Breast epithelium (tissue), 4 donors: Measurements from ENCODE around the gene DUSP7. TPM values are rescaled to one million over a fixed set of nuclear protein-coding genes. Genes with fewer than 3 reads are reported as not detected.

Experiments used
- DNase-seq, 2 donors: peaks; one replicate each; pipeline ENCODE4 v3.0.0-alpha.2; 2019; ENCODE audit warnings: low spot score in 2 of 2
- H3K27ac ChIP-seq, 2 donors: fragments of 200-600 bp; sonication (generic) in 1 of 2; one replicate each; pipeline ENCODE4 v1.5.1; 2016 to 2019; ENCODE audit warnings: mild to moderate bottlenecking in 1 of 2
- H3K27me3 ChIP-seq, 2 donors: fragments of 200-600 bp; sonication (generic) in 1 of 2; one replicate each; pipeline versions ENCODE4 v1.5.1 to v1.6.0; 2017 to 2019; ENCODE audit warnings: control low read depth in 1 of 2, mild to moderate bottlenecking in 1 of 2
- H3K36me3 ChIP-seq: fragments of 200-600 bp; one replicate; pipeline ENCODE4 v1.5.1; 2019
- H3K4me1 ChIP-seq, 2 donors: fragments of 200-600 bp; sonication (generic); one replicate each; pipeline ENCODE4 v1.5.1; 2016 to 2019; ENCODE audit warnings: control low read depth in 1 of 2
- H3K4me3 ChIP-seq, 3 donors: fragments of 200-600 bp; sonication (generic); 1 replicate in 2 of 3; 2 replicates in 1 of 3; pipeline ENCODE4 v1.5.1; 2016 to 2019; ENCODE audit warnings: mild to moderate bottlenecking in 3 of 3, moderate library complexity in 2 of 3
- H3K9me3 ChIP-seq, 2 donors: fragments of 200-600 bp; sonication (generic) in 1 of 2; one replicate each; pipeline ENCODE4 v1.5.1; 2016 to 2019; ENCODE audit warnings: control low read depth in 1 of 2
- CTCF ChIP-seq, 3 donors: fragments of 450-650 bp; IDR thresholded peaks; one replicate each; pipeline ENCODE4 v1.5.1; 2016 to 2017; ENCODE audit warnings: antibody characterized with exemption in 3 of 3, mild to moderate bottlenecking in 3 of 3, moderate library complexity in 3 of 3
- POLR2A ChIP-seq: fragments of 450-650 bp; IDR thresholded peaks from one replicate; pipeline ENCODE4 v1.6.1; 2016; ENCODE audit warnings: antibody characterized with exemption, mild to moderate bottlenecking, moderate library complexity
- POLR2AphosphoS5 ChIP-seq, 3 donors: sonication (generic); formaldehyde crosslinking; IDR thresholded peaks; one replicate each; pipeline ENCODE4 v1.6.1; 2017; ENCODE audit warnings: antibody characterized with exemption in 3 of 3
- intact Hi-C: fragments of 100-400 bp; cut with DNase I; formaldehyde crosslinking; loops from one replicate; pipeline ENCODE4 v1.15.1; 2023; ENCODE audit warnings: low total_unique reads
- total RNA-seq, 3 donors: library from RNA; depleted of rRNA; stranded (reverse); fragments of >200 nt; gene quantifications; one replicate each; pipeline ENCODE4 v1.1.0, GENCODE V29; 2016

The DUSP7 gene
- total RNA-seq, 3 donors from 2014 or later = 7.0 to 11.1 (median 8.6) TPM

- Histone ChIP-seq H3K9me3 (no peaks in the 10 kb centered on the region), H3K27ac (no peak overlapping the region), H3K4me1 (peaks cover 7 to 12% of the 10 kb centered on the region in 2 donors), H3K36me3 (no peaks in the 10 kb centered on the region), H3K4me3 (no peak overlapping the region), H3K27me3 (no peaks in the 10 kb centered on the region)
- intact Hi-C loops = loop anchor here (5.0 to 10.0 kb wide), 2 partner anchors 51 to 138 kb away; partner anchors contain the start of gene DUSP7
- TF ChIP-seq POLR2A (no peak), POLR2AphosphoS5 (IDR thresholded peaks at IDR 0.05) (no peak), CTCF (IDR thresholded peaks at IDR 0.05) (no peak)
- no peak for DNase-seq
Measured at GRCh38 chr3:52004163-52004787, 52.1 kb downstream of the DUSP7 start.

- H3K4me3 ChIP-seq = no peak overlapping the region
- no peaks in the 10 kb centered on the region for H3K27me3 ChIP-seq
- DNase-seq = no peak
- intact Hi-C loops = loop anchor here (5.0 to 10.0 kb wide), 2 partner anchors 52 to 140 kb away; partner anchors contain the start of gene DUSP7
- H3K36me3 ChIP-seq = no peaks in the 10 kb centered on the region
- no peak for TF ChIP-seq CTCF (IDR thresholded peaks at IDR 0.05)
- TF ChIP-seq POLR2A = no peak
- no peak for TF ChIP-seq POLR2AphosphoS5 (IDR thresholded peaks at IDR 0.05)
- H3K4me1 ChIP-seq = peaks cover 7 to 12% of the 10 kb centered on the region in 2 donors
- H3K9me3 ChIP-seq = no peaks in the 10 kb centered on the region
- H3K27ac ChIP-seq = no peak overlapping the region
Measured at GRCh38 chr3:52002748-52003147, 53.6 kb downstream of the DUSP7 start.

- intact Hi-C loops = loop anchor here (1.0 to 10.0 kb wide), 3 partner anchors 44 to 141 kb away; partner anchors contain the start of gene DUSP7
- Histone ChIP-seq H3K9me3 (no peaks in the 10 kb centered on the region), H3K36me3 (no peaks in the 10 kb centered on the region), H3K4me3 (no peak overlapping the region), H3K4me1 (peaks cover 7 to 12% of the 10 kb centered on the region in 2 donors), H3K27me3 (no peaks in the 10 kb centered on the region), H3K27ac (no peak overlapping the region)
- TF ChIP-seq CTCF (IDR thresholded peaks at IDR 0.05) (peak; percentile 82 to 96 (median 95)), POLR2AphosphoS5 (IDR thresholded peaks at IDR 0.05) (peak in 2 of 3 donors; percentile 16 to 22), POLR2A (no peak)
- peak; percentile 56 to 68 for DNase-seq
Measured at GRCh38 chr3:52001443-52001974, 54.9 kb downstream of the DUSP7 start.

GRCh38 chr3:51999846-52000245, 56.5 kb downstream of the DUSP7 start:
- H3K36me3 ChIP-seq = no peaks in the 10 kb centered on the region
- intact Hi-C loops = loop anchor here (5.0 to 10.0 kb wide), 2 partner anchors 55 to 142 kb away; partner anchors contain the start of gene DUSP7
- H3K4me1 ChIP-seq = peaks cover 0 to 3% of the 10 kb centered on the region in 2 donors
- H3K4me3 ChIP-seq = no peak overlapping the region
- no peaks in the 10 kb centered on the region for H3K27me3 ChIP-seq
- no peak for DNase-seq
- H3K27ac ChIP-seq = no peak overlapping the region
- TF ChIP-seq POLR2A (no peak), CTCF (IDR thresholded peaks at IDR 0.05) (no peak), POLR2AphosphoS5 (IDR thresholded peaks at IDR 0.05) (no peak)
- H3K9me3 ChIP-seq = no peaks in the 10 kb centered on the region

Other genes starting within 250 kb of the DUSP7 start
- not detected for gene IQCF2, start 195.0 kb downstream of the DUSP7 start, total RNA-seq
- gene IQCF5, start 181.0 kb downstream of the DUSP7 start, total RNA-seq = not detected
- gene IQCF1, start 153.2 kb downstream of the DUSP7 start, total RNA-seq = not detected
- gene RRP9, start 114.7 kb downstream of the DUSP7 start, total RNA-seq = 10 to 100 TPM; 23.1 to 24.6 (median 23.8) TPM
- 10 to 100 TPM; 21.4 to 33.6 (median 31.8) TPM for gene PARP3, start 114.2 kb downstream of the DUSP7 start, total RNA-seq
- under 1 TPM in 1 of 3 donors, not detected in 2; 0.16 TPM for gene GPR62, start 101.2 kb downstream of the DUSP7 start, total RNA-seq
- gene PCBP4, start 89.1 kb downstream of the DUSP7 start, total RNA-seq = 10 to 100 TPM; 36.2 to 51.8 (median 51.2) TPM
- 100 to 1,000 TPM in 1 of 3 donors, 10 to 100 TPM in 2; 62.3 to 122 (median 74.3) TPM for gene ABHD14B, start 82.5 kb downstream of the DUSP7 start, total RNA-seq
- gene ABHD14A, start 81.5 kb downstream of the DUSP7 start, total RNA-seq = 10 to 100 TPM; 16.1 to 32.6 (median 17.1) TPM
- 10 to 100 TPM; 40.0 to 49.2 (median 46.4) TPM for gene ACY1, start 73.0 kb downstream of the DUSP7 start, total RNA-seq
- 1,000 to 10,000 TPM; 1,890 to 2,530 (median 2,229) TPM for gene RPL29, start 60.7 kb downstream of the DUSP7 start, total RNA-seq
- gene POC1A, start 97.9 kb upstream of the DUSP7 start, total RNA-seq = 1 to 10 TPM; 1.9 to 2.7 (median 2.6) TPM
- 10 to 100 TPM; 25.9 to 34.7 (median 33.3) TPM for gene ALAS1, start 141.6 kb upstream of the DUSP7 start, total RNA-seq
- under 1 TPM in 1 of 3 donors, not detected in 2; 0.29 TPM for gene TLR9, start 169.1 kb upstream of the DUSP7 start, total RNA-seq
- gene TWF2, start 182.6 kb upstream of the DUSP7 start, total RNA-seq = 10 to 100 TPM; 52.7 to 84.5 (median 65.2) TPM
- gene PPM1M, start 189.2 kb upstream of the DUSP7 start, total RNA-seq = 10 to 100 TPM; 15.4 to 31.2 (median 20.2) TPM
- 10 to 100 TPM; 49.6 to 53.1 (median 52.1) TPM for gene WDR82, start 222.1 kb upstream of the DUSP7 start, total RNA-seq
- 10 to 100 TPM in 1 of 3 donors, 1 to 10 TPM in 2; 7.3 to 17.8 (median 9.5) TPM for gene GLYCTK, start 231.3 kb upstream of the DUSP7 start, total RNA-seq